ENCODE data around the gene VPS26B.

Gene VPS26B

GRCh38 chr11:134223121-134223520 lies 1.4 kb upstream of the VPS26B start:
- H3K36me3 ChIP-seq (ENCODE audit: insufficient read depth, insufficient read length, low read length) = peaks cover 37% of the 10 kb centered on the region
- peak overlapping the region; percentile 73 for H3K9ac ChIP-seq (ENCODE audit: insufficient read length, low read depth)
- no peaks in the 10 kb centered on the region for H3K9me3 ChIP-seq (ENCODE audit: insufficient read depth, low read length)
- no peaks in the 10 kb centered on the region for H3K4me1 ChIP-seq (ENCODE audit: insufficient read depth, insufficient read length)
- DNase-seq (ENCODE audit: low read depth, low spot score) = no peak
- peak overlapping the region; percentile 87 for H3K4me3 ChIP-seq (ENCODE audit: insufficient read length, low read depth)
- TF ChIP-seq SUZ12 (IDR thresholded peaks at IDR 0.05; ENCODE audit: extremely low read depth, insufficient read depth, insufficient read length) (no peak), YY1 (IDR thresholded peaks at IDR 0.05; ENCODE audit: insufficient read depth, insufficient read length) (no peak), ZNF274 (IDR thresholded peaks at IDR 0.05; ENCODE audit: low read depth, low read length) (no peak)
- peaks cover 20% of the 10 kb centered on the region for H3K27me3 ChIP-seq (ENCODE audit: insufficient read depth, insufficient read length)

- TF ChIP-seq ZNF274 (IDR thresholded peaks at IDR 0.05; ENCODE audit: low read depth, low read length) (no peak), SUZ12 (IDR thresholded peaks at IDR 0.05; ENCODE audit: extremely low read depth, insufficient read depth, insufficient read length) (no peak), YY1 (IDR thresholded peaks at IDR 0.05; ENCODE audit: insufficient read depth, insufficient read length) (no peak)
- Histone ChIP-seq H3K9ac (ENCODE audit: insufficient read length, low read depth) (peak overlapping the region; percentile 82), H3K27me3 (ENCODE audit: insufficient read depth, insufficient read length) (peaks cover 20% of the 10 kb centered on the region), H3K36me3 (ENCODE audit: insufficient read depth, insufficient read length, low read length) (peaks cover 20% of the 10 kb centered on the region), H3K9me3 (ENCODE audit: insufficient read depth, low read length) (no peaks in the 10 kb centered on the region), H3K4me3 (ENCODE audit: insufficient read length, low read depth) (peak overlapping the region; percentile 87), H3K4me1 (ENCODE audit: insufficient read depth, insufficient read length) (no peaks in the 10 kb centered on the region)
- DNase-seq (ENCODE audit: low read depth, low spot score) = no peak
Observed at GRCh38 chr11:134224710-134225664, 516 bp downstream of the VPS26B start.

- Histone ChIP-seq H3K4me3 (ENCODE audit: insufficient read length, low read depth) (no peak overlapping the region), H3K9me3 (ENCODE audit: insufficient read depth, low read length) (no peaks in the 10 kb centered on the region), H3K4me1 (ENCODE audit: insufficient read depth, insufficient read length) (no peaks in the 10 kb centered on the region), H3K36me3 (ENCODE audit: insufficient read depth, insufficient read length, low read length) (peaks cover 12% of the 10 kb centered on the region), H3K9ac (ENCODE audit: insufficient read length, low read depth) (no peak overlapping the region), H3K27me3 (ENCODE audit: insufficient read depth, insufficient read length) (peaks cover 20% of the 10 kb centered on the region)
- TF ChIP-seq SUZ12 (IDR thresholded peaks at IDR 0.05; ENCODE audit: extremely low read depth, insufficient read depth, insufficient read length) (no peak), YY1 (IDR thresholded peaks at IDR 0.05; ENCODE audit: insufficient read depth, insufficient read length) (no peak), ZNF274 (IDR thresholded peaks at IDR 0.05; ENCODE audit: low read depth, low read length) (no peak)
- DNase-seq (ENCODE audit: low read depth, low spot score) = no peak
Observed at GRCh38 chr11:134226806-134227325, 2.4 kb downstream of the VPS26B start.

- Histone ChIP-seq H3K9me3 (ENCODE audit: insufficient read depth, low read length) (no peaks in the 10 kb centered on the region), H3K27me3 (ENCODE audit: insufficient read depth, insufficient read length) (peaks cover 20% of the 10 kb centered on the region), H3K9ac (ENCODE audit: insufficient read length, low read depth) (no peak overlapping the region), H3K4me1 (ENCODE audit: insufficient read depth, insufficient read length) (peaks cover 1% of the 10 kb centered on the region), H3K4me3 (ENCODE audit: insufficient read length, low read depth) (no peak overlapping the region), H3K36me3 (ENCODE audit: insufficient read depth, insufficient read length, low read length) (peaks cover 3% of the 10 kb centered on the region)
- TF ChIP-seq YY1 (IDR thresholded peaks at IDR 0.05; ENCODE audit: insufficient read depth, insufficient read length) (no peak), SUZ12 (IDR thresholded peaks at IDR 0.05; ENCODE audit: extremely low read depth, insufficient read depth, insufficient read length) (no peak), ZNF274 (IDR thresholded peaks at IDR 0.05; ENCODE audit: low read depth, low read length) (no peak)
- no peak for DNase-seq (ENCODE audit: low read depth, low spot score)
Observed at GRCh38 chr11:134228625-134229024, 4.2 kb downstream of the VPS26B start.

GRCh38 chr11:134229126-134229790 lies 4.8 kb downstream of the VPS26B start:
- Histone ChIP-seq H3K9ac (ENCODE audit: insufficient read length, low read depth) (no peak overlapping the region), H3K27me3 (ENCODE audit: insufficient read depth, insufficient read length) (peaks cover 20% of the 10 kb centered on the region), H3K9me3 (ENCODE audit: insufficient read depth, low read length) (no peaks in the 10 kb centered on the region), H3K4me1 (ENCODE audit: insufficient read depth, insufficient read length) (peaks cover 1% of the 10 kb centered on the region), H3K4me3 (ENCODE audit: insufficient read length, low read depth) (no peak overlapping the region), H3K36me3 (ENCODE audit: insufficient read depth, insufficient read length, low read length) (peaks cover 3% of the 10 kb centered on the region)
- DNase-seq (ENCODE audit: low read depth, low spot score) = no peak
- TF ChIP-seq ZNF274 (IDR thresholded peaks at IDR 0.05; ENCODE audit: low read depth, low read length) (no peak), SUZ12 (IDR thresholded peaks at IDR 0.05; ENCODE audit: extremely low read depth, insufficient read depth, insufficient read length) (no peak), YY1 (IDR thresholded peaks at IDR 0.05; ENCODE audit: insufficient read depth, insufficient read length) (no peak)

- peaks cover 1% of the 10 kb centered on the region for H3K4me1 ChIP-seq (ENCODE audit: insufficient read depth, insufficient read length)
- no peaks in the 10 kb centered on the region for H3K9me3 ChIP-seq (ENCODE audit: insufficient read depth, low read length)
- H3K4me3 ChIP-seq (ENCODE audit: insufficient read length, low read depth) = no peak overlapping the region
- H3K36me3 ChIP-seq (ENCODE audit: insufficient read depth, insufficient read length, low read length) = peaks cover 6% of the 10 kb centered on the region
- H3K27me3 ChIP-seq (ENCODE audit: insufficient read depth, insufficient read length) = peaks cover 16% of the 10 kb centered on the region
- DNase-seq (ENCODE audit: low read depth, low spot score) = no peak
- no peak for TF ChIP-seq ZNF274 (IDR thresholded peaks at IDR 0.05; ENCODE audit: low read depth, low read length)
- H3K9ac ChIP-seq (ENCODE audit: insufficient read length, low read depth) = no peak overlapping the region
Observed at GRCh38 chr11:134230339-134230738, 5.9 kb downstream of the VPS26B start.

All from NT2/D1 (cell line).